Activated T-helper 1 cell treated with Interleukin-2 at 50 U/mL for 16 hours (primary cell): Measurements from ENCODE around the gene CPLANE1.
"Not testable (repeated sequence)": the region's sequence is repeated elsewhere in the genome, so short reads cannot be mapped to it uniquely, and the experiment has no call there.

Experiments
- DNase-seq: peaks from one replicate; pipeline ENCODE4 v3.0.0-alpha.2; 2020; ENCODE audit warnings: low read depth

CPLANE1 gene

DNA sequence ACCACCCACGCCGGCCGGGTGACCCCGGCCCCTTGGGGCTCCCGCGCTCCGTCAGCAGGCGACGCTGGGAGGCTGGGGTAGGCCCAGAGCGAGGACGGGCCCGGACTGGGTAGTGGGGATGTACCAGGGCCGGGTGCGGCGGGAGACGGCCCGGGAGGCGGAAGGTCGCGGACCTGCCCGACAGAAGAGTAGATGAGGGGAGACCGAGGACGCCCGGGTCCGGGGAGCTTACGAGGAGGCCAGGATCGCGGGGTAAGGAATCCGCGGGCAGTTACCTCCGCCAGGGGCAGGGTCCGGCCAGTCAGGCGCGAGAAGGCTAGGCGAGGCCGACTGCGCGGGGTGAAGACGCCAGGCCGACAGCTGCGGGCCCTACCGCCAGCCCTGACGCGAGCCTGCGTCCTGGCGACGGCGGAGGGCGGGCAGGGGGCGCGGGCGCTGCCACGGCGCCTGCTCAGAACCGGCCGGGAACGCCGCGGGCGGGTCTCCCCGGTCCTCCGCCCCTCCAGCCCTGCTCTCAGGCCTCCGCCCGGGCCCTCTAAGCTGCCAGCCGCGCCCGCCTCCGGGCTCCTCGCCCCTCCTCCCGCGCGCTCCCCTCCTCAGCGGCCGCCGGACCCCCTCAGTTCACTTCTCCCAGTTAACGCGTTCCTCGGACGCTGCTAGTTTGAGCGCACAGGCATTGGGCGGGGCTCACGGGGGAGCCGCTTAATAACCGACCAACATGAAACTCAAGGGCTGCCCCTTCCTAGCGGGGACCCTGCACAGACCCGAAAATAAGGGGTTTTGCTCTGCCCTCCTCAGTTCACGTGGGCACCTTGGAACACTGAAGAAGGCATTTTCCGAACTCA, at the start of gene CPLANE1:
TSS of gene CPLANE1 (minus strand) at position 407 of the 845 bp plus-strand sequence. CDS start 1,678 bp downstream, outside the sequence.
- DNase-seq, result peak; percentile 35

DNA sequence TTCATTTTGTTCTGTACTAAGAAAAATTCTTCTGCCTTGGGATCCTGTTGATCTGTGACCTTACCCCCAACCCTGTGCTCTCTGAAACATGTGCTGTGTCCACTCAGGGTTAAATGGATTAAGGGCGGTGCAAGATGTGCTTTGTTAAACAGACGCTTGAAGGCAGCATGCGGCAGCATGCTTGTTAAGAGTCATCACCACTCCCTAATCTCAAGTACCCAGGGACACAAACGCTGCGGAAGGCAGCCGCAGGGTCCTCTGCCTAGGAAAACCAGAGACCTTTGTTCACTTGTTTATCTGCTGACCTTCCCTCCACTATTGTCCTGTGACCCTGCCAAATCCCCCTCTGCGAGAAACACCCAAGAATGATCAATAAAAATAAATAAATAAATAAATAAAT, 47.1 kb upstream of the CPLANE1 start:
- DNase-seq, result not testable (repeated sequence)

DNA sequence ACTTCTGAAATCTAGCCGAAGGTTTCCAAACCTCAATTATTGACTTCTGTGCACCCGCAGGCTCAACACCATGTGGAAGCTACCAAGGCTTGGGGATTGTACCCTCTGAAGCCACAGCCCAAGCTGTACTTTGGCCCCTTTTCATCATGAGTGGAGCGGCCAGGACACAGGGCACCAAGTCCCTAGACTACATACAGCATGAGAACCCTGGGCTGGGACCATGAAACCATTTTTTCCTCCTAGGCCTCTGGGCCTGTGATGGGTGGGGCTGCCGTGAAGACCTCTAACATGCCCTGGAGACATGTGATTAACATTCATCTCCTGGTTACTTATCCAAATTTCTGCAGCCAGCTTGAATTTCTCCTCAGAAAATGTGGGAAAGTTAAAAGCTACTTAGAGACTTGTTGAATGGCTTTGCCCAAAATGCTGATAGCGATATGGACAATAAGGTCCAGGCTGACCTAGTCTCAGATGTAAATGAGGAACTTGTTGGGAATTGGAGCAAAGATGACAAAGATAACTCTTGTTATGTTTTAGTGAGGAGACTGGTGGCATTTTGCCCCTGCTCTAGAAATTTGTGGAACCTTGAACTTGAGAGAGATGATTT, 34.1 kb upstream of the CPLANE1 start:
- no peak for DNase-seq

DNA sequence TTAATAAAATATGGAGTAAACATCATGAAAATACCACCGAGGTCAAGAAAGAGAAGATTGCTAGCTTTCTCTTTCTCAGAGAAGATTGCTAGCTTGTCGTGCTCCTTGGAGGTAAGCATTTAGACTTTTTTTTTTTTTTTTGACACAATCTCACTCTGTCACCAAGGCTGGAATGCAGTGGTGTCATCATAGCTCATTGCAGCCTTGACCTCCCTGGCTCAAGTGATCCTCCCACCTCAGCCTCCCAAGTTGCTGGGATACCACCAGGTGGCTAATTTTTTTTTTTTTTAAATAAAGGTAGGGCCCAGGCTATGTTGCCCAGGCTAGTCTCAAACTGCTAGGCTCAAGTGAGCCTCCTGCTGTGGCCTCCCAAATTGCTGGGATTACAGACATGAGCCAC, 26.3 kb upstream of the CPLANE1 start:
- no peak for DNase-seq

DNA sequence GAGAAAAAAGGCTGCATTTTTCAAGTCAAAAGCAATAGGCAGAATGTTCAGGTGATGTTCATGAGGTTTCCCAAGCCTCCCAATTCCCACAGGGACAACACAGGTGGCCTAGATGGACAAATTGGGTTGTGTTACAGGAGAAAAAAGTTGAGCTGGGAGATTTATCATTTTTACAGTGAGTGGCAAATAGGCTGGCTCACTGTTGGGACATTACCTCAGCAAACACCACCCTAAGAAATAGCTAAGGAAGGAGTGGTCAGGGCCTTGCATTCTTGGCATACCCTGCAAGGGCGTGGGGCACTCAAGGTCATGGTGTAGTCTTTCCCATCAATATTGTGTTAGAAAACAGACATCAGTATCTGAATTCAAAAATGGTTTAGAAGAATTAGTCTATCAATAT, 23.3 kb upstream of the CPLANE1 start:
- DNase-seq, result no peak

DNA sequence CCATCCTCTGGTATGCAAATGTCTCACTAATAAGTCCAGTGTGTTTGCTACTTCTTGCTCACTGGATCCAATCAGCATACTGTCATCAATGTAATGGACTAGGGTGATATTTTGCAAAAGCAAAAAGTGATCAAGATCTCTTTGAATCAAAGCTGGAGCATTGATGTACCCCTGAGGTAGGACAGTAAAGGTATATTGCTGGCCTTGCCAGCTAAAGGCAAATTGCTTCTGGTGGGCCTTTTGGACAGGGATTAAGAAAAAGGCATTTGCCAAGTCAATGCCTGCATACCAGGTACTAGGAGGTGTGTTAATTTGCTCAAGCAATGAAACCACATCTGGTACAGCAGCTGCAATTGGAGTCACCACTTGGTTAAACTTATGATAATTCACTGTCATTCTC, 18.9 kb upstream of the CPLANE1 start:
- not testable (repeated sequence) for DNase-seq

DNA sequence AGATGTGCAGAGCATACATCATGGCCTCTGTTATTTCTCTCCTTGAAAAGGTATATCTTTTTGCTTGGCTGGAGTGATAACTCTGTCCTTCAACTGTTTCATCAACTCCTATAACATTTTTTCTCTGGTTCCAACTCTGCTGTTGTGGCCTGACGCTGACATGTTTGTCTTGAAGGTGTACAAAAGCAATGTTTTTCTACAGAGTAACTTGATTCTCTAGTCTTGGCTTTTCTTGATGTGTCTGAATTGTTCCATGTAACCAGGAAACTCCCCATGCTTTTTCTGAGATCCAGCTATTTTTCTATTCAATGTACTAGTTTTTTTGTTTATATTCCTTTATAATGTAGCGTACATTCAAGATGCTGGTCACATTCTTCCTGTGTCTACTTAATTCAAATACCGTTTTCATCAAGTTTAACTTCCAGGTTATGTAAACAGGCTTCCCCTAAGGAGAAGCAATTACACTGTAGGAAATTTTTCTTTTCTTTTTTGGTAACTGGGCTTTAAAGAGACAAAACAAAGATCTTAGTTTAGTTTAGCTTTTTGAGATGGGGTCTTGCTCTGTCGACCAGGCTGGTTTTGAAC, 6.7 kb upstream of the CPLANE1 start:
- DNase-seq, result no peak

DNA sequence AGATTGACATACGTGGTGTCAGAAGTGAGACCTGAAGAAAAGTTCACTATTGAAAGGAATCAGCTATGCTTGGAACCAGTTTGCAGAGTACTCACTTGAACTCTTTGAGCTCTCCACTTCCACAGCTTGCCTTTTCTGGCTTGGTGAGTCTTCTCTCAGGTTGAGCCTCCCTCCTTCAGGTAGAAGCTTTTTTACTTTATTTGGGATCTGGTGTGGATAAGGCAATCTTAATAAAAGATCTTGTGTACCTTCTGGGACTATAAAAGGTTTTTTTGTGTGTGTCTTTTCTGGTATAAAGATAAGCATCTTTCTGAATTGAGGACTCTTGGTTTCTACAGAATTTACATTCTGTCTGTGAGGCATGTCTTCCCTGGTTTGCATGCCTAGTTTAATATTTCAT, 5.4 kb upstream of the CPLANE1 start:
- DNase-seq, result no peak

DNA sequence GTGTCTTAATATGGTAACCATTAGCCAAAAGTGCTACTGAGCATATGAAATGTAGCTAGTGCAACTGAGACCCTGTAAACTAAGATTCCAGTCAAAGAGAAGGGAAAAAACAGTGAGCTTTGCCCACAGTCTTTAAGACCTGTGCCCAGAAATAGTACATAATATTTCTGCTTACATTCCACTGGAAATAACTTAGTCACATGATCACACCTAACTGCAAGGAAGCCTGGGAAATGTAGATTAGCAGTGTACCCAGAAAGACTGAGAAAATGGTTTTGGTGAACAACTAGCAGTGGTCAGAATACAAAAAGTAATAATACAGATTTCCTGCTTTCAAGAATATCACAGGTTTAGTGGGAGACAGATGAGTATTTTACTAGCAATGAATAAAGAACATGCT, 2.5 kb upstream of the CPLANE1 start:
- no peak for DNase-seq

DNA sequence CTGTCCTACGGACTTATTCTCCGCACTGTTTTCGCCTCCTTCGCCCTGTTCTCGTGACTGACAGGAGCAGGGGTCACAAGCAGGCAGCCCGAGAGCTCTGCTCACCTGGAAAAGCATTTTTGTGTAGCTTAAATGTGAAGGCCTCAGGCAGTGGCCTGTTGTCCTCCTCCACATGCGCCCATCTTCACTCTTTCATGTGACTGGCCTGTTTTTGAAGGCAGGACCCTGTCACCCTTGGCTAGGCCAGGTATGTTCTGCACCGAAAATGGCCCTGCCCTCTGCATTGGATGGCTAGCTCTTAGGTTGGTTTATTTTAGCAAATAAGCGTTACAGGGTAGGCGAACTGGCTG, 614 bp upstream of the CPLANE1 start:
- DNase-seq, result no peak

DNA sequence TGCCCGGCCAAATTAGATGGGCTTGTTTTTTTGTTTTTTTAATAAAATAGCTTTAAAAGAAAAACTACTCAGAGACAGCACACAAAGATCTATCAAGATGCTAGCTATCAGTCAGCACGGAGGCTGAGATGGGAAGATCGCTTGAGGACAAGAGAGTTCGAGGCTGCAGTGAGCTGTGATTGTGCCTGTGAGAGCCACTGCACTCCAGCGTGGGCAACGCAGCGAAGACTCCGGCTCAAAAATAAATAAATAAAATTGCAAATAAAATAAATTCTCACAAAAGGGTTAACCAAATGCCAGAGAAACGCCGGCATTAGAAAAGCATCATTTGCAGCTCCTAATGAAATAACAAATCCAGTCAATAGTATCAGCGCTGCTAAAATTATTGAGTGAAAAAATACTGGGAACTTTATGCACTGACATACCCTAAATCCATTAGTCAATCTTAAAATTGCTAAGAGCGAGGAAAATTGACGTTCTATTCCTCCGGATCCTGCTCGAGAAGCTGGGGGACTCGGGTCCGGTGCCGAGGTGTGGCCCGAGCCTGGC, 681 bp downstream of the CPLANE1 start:
- DNase-seq, result no peak

DNA sequence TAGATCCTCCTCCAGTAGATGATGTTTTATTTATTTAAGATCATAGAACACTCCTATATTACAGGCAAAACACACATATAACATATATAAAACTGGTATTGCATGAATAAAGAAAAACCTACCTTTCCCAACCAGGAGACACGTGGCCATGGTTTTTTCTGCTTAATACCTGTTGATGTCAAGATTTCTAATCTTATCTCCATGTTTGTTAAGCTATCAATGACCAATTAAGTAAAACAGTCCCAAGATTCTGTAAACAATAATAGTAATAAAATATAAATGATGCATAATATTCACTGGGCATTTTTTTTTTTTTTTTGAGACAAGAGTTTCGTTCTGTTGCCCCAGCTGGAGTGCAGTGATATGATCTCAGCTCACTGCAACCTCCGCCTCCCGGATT, 1.7 kb downstream of the CPLANE1 start:
- no peak for DNase-seq

DNA sequence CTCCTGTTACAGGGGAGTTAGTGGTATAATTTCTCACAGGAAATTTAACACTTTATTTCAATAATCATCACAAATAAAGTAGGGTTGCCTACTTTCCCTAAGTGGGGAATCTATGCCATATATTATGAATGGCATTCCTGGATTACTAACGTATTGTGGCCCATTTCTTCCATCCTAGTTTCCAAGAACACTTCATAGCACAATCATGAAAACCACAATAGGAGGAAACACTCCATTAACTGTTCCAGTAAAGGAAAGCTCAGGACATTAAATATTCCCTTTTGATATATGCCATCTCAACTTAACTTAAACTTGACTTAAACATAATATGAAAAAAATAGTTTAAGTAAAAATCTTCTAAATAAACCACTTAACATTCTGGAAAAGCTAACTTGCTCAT, 2.1 kb downstream of the CPLANE1 start:
- DNase-seq, result no peak

DNA sequence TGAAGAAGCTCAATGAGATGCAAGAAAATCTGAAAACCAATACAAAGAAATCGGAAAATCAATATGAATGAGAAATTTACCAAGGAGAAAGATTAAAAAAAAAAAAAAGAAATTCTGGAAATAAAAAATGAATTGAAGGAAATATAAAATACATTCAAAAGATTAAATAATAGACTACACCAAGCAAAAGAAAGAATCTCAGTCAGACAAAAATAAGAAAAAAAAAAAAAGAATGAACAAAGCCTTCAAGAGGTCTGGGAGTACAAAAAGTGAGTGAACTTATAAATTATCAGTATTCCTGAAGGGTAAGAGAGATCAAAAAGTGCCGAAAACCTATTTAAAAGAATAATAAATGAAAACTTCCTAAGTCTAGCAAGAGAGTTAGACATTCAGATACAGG, 14.9 kb downstream of the CPLANE1 start:
- DNase-seq, result no peak

DNA sequence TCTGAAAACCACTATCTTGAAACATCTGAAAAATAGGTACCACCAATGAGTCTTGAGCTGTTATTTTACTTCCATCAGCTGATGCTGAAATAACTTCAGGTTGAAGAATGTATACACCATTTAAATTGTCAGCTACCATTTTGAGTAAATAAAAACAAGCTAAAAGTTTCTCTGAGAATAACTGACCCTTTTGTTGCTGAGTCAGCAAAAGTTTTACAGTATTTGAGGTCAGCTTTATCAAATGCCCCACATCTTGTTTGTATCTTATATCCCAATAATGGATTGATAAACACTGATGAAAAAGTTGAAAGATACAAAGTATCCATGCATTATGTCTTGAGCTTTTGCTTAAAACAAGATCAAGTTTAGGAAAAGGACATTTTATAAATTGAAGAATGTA, 22.8 kb downstream of the CPLANE1 start:
- DNase-seq, result no peak

DNA sequence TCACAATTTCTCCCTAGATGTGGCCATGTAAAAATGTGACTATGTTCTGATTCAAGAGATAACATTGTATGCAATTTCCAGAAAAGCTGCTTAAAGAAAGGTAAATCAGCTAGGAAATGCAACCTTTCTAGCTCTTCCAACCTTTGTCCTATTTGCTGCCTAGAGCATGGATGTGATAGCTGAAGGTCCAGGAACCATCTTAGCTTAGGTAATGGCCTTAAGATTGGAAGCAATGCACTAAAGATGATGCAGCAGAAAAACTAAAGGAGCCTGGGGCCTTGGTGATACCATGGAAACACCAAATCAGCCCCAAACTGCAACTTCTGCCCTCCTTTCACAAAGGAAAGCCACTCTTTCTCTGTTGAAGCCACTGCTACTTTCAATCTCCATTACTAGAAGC, 27.0 kb downstream of the CPLANE1 start:
- no peak for DNase-seq

DNA sequence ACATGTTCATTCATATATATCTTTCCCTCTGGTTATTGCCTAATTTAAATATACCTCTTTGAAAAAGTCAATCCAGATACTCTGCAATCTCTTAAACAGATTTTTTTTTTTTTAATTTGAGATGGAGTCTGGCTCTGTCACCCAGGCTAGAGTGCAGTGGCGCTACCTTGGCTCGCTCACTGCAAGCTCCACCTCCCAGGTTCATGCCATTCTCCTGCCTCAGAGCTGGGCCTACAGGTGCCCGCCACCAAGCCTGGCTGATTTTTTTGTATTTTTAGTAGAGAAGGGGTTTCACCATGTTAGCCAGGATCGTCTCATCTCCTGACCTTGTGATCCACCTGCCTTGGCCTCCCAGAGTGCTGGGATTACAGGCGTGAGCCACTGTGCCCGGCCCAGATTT, 28.8 kb downstream of the CPLANE1 start:
- DNase-seq, result not testable (repeated sequence)

DNA sequence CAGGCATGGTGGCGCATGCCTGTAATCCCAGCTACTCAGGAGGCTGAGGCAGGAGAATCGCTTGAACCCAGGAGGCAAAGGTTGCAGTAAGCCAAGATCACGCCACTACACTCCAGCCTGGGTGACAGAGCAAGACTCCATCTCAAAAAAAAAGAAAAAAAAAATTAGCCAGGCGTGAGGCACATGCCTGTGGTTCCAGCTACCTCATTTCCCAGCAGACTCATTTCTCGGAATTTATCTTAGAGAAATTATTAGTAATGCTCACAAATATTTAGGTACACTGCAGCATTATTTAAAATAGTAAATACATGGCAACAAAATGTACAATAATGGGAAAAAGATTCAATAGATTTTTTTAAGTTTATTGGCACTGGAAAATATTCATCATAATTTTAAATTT, 29.8 kb downstream of the CPLANE1 start:
- not testable (repeated sequence) for DNase-seq

DNA sequence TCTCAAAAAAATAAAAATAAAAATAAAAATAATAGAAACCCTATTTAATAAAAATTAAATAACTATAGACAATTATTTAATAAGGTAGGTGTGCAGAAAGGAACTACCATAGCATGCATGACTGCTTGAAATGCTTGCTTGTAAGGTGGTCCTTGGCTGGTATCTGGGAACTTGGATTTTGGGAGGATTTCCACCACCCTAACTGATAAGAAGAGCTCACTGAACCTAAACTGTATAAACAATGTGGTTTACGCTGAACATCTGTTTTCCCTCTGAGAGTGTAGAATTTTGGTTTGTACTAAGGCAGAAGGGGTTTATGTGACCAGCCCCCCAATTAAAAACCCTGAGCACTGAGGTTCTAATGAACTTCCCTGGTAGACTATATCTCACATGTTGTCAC, 31.2 kb downstream of the CPLANE1 start:
- DNase-seq, result no peak

DNA sequence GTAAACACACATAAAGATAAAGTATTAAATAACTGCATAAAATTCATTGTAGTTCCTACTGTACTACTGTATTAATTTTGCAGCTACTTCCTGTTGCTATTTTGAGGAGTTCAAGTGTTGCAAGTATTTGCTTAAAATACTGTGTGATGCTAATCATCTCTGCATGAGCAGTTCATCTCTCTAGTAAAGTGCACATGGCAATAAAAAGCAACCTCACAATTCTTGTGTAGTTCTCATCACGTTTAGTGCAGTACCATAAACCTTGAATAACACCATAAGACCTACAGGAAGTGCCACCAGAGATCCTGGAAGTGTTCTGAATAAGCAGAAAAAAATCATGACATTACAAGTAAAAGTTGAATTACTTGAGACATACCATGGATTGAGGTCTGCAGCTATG, 34.6 kb downstream of the CPLANE1 start:
- no peak for DNase-seq

DNA sequence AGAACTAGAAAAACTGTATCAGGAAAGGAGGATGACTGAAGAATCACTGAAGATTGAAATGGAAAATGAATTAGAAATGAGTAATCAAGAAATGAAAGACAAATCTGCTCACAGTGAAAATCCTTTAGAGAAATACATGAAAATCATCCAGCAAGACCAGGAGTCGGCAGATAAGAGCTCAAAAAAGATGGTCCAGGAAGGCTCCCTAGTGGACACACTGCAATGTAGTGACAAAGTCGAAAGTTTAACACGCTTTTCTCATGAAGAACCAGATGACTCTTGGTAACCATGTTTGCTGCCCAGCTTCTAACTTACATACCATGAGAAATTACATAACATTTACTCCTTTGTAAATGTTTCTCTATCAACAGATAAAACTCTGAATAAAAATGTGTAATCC, 37.1 kb downstream of the CPLANE1 start:
- DNase-seq, result no peak

DNA sequence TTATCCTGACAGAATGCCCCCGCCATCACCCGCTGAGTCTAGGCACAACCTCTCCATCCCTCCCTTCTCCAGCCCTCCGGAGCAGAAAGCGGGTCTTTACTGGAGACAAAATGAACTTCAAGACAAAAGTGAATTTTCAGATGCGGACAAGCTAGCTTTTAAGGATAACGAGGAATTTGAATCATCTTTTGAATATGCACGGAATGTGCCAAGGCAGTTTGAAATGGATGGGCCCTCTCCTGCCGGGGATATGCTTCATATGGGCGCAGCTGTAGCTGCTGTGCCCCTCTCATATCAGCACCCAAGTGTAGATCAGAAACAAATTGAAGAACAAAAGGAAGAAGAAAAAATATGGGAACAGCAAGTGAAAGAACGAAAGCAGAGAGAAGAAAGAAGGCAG, 37.5 kb downstream of the CPLANE1 start:
- no peak for DNase-seq
